ENCODE results near the gene NR1H2.
"Not testable (repeated sequence)": the region's sequence is repeated elsewhere in the genome, so short reads cannot be mapped to it uniquely, and the experiment has no call there.

NR1H2 gene

DNA sequence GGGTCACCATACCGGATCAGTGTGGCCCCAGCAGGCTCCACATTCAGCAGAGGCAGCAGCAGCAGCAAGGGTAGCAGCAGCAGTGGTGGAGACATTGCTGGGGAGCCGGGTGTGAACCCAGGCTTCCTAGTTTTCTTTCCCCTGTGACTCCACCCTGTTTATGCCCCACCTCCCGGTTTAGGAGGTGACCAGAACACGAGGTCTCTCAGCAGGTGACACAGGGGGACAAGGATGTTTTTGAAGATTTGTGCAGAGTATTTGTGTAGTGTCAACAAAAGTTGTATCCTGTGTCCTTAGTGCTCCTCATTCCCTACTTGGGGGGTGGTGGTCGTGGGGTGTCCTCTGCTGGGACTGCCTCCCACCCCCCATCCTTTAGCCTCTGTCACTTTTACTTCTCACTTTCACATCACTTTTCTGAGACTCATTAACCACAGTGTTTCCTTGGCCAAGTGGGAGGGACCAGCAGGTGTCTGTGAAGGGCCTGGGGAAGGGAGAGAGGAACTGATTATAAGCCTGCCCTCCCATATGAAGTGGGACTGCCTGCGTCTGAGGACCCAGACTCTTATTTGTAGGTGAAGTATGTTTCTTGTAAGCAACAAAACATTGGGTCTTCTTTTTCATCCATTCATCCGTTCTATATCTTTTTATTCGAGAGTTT lies 31.5 kb upstream of the NR1H2 start:
- WGBS, 2 experiments: 66 to 74% methylated on average over 8 of the region's 8 CpGs
- Histone ChIP-seq H3K36me3 (ENCODE audit: control insufficient read depth, insufficient read depth, low read length) (no peaks in the 10 kb centered on the region), H3K27me3 (ENCODE audit: control insufficient read depth, insufficient read depth, low read length, poor library complexity, severe bottlenecking) (no peaks in the 10 kb centered on the region), H3K9me3 (ENCODE audit: control insufficient read depth, low read length) (no peaks in the 10 kb centered on the region), H3K4me1 (ENCODE audit: control insufficient read depth, insufficient read depth, low read length) (no peaks in the 10 kb centered on the region), H3K4me3 (ENCODE audit: insufficient read depth, low read depth, low read length) (no peak overlapping the region), H3K27ac (ENCODE audit: insufficient read depth, low read depth, low read length, poor library complexity, severe bottlenecking) (no peak overlapping the region)

- not testable (repeated sequence) for H3K4me3 ChIP-seq (ENCODE audit: insufficient read depth, low read depth, low read length); H3K36me3 ChIP-seq (ENCODE audit: control insufficient read depth, insufficient read depth, low read length); H3K4me1 ChIP-seq (ENCODE audit: control insufficient read depth, insufficient read depth, low read length); H3K27me3 ChIP-seq (ENCODE audit: control insufficient read depth, insufficient read depth, low read length, poor library complexity, severe bottlenecking); H3K27ac ChIP-seq (ENCODE audit: insufficient read depth, low read depth, low read length, poor library complexity, severe bottlenecking); H3K9me3 ChIP-seq (ENCODE audit: control insufficient read depth, low read length)
- WGBS, 2 experiments: 84% methylated on average over 7 of the region's 8 CpGs
Observed at GRCh38 chr19:50347089-50347581, 29.1 kb upstream of the NR1H2 start.

GRCh38 chr19:50349277-50350057 lies 26.8 kb upstream of the NR1H2 start:
- no peaks in the 10 kb centered on the region for H3K4me1 ChIP-seq (ENCODE audit: control insufficient read depth, insufficient read depth, low read length)
- H3K36me3 ChIP-seq (ENCODE audit: control insufficient read depth, insufficient read depth, low read length): no peaks in the 10 kb centered on the region
- H3K27ac ChIP-seq (ENCODE audit: insufficient read depth, low read depth, low read length, poor library complexity, severe bottlenecking): no peak overlapping the region
- no peaks in the 10 kb centered on the region for H3K27me3 ChIP-seq (ENCODE audit: control insufficient read depth, insufficient read depth, low read length, poor library complexity, severe bottlenecking)
- no peaks in the 10 kb centered on the region for H3K9me3 ChIP-seq (ENCODE audit: control insufficient read depth, low read length)
- H3K4me3 ChIP-seq (ENCODE audit: insufficient read depth, low read depth, low read length): no peak overlapping the region
- 84% methylated on average over 20 to 22 of the region's 22 CpGs for WGBS, 2 experiments

DNA sequence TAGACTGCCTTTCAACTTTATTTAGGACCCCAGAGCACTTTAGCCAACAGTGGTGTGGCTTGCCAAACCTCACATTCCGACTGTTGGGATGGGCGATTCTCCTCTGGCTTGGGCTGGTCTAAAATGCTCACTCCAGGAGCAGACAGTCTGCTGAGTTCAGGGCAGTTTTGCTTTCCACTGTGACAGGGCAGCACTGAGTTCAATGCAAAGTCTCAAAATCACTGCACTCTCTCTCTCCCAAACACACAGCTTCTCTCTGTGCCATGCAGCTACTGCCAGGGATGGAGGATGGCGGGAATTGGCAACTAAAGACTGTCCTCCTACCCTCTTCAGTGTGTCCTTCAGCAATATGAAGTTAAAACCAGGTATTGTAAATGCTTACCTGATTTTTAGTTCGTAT lies 24.0 kb upstream of the NR1H2 start:
- no peak overlapping the region for H3K27ac ChIP-seq (ENCODE audit: insufficient read depth, low read depth, low read length, poor library complexity, severe bottlenecking)
- no peaks in the 10 kb centered on the region for H3K36me3 ChIP-seq (ENCODE audit: control insufficient read depth, insufficient read depth, low read length)
- H3K9me3 ChIP-seq (ENCODE audit: control insufficient read depth, low read length): no peaks in the 10 kb centered on the region
- H3K4me3 ChIP-seq (ENCODE audit: insufficient read depth, low read depth, low read length): no peak overlapping the region
- WGBS, 2 experiments: 70 to 74% methylated on average over 4 of the region's 4 CpGs
- H3K27me3 ChIP-seq (ENCODE audit: control insufficient read depth, insufficient read depth, low read length, poor library complexity, severe bottlenecking): no peaks in the 10 kb centered on the region
- no peaks in the 10 kb centered on the region for H3K4me1 ChIP-seq (ENCODE audit: control insufficient read depth, insufficient read depth, low read length)

GRCh38 chr19:50353487-50353880 lies 22.8 kb upstream of the NR1H2 start:
- H3K9me3 ChIP-seq (ENCODE audit: control insufficient read depth, low read length); H3K27me3 ChIP-seq (ENCODE audit: control insufficient read depth, insufficient read depth, low read length, poor library complexity, severe bottlenecking); H3K4me1 ChIP-seq (ENCODE audit: control insufficient read depth, insufficient read depth, low read length); H3K36me3 ChIP-seq (ENCODE audit: control insufficient read depth, insufficient read depth, low read length); H3K4me3 ChIP-seq (ENCODE audit: insufficient read depth, low read depth, low read length); H3K27ac ChIP-seq (ENCODE audit: insufficient read depth, low read depth, low read length, poor library complexity, severe bottlenecking): not testable (repeated sequence)
- 89 to 95% methylated on average over 7 of the region's 7 CpGs for WGBS, 2 experiments

DNA sequence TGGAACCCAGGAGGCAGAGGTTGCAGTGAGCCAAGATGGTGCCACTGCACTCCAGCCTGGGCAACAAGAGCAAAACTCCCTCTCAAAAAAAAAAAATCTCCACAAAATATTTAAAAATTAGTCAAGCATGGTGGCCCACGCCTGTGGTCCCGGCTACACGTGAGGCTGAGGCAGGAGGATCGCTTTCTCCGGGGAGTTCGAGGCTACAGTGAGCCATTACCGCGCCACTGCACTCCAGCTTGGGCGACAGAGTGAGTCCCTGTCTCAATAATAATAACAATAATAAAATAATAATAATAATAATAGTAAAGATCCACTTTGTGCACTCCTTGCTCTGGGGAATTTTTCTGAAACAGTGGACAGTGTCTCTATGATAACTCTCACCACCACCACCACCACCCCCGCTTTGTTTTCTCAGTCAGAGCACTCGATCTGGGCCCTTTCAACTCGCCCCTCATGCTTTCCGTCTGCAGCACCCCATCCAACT lies 19.5 kb upstream of the NR1H2 start:
- no peaks in the 10 kb centered on the region for H3K4me1 ChIP-seq (ENCODE audit: control insufficient read depth, insufficient read depth, low read length)
- H3K4me3 ChIP-seq (ENCODE audit: insufficient read depth, low read depth, low read length): no peak overlapping the region
- no peak overlapping the region for H3K27ac ChIP-seq (ENCODE audit: insufficient read depth, low read depth, low read length, poor library complexity, severe bottlenecking)
- no peaks in the 10 kb centered on the region for H3K9me3 ChIP-seq (ENCODE audit: control insufficient read depth, low read length)
- H3K36me3 ChIP-seq (ENCODE audit: control insufficient read depth, insufficient read depth, low read length): no peaks in the 10 kb centered on the region
- 42 to 48% methylated on average over 12 to 13 of the region's 13 CpGs for WGBS, 2 experiments
- H3K27me3 ChIP-seq (ENCODE audit: control insufficient read depth, insufficient read depth, low read length, poor library complexity, severe bottlenecking): no peaks in the 10 kb centered on the region

- no peaks in the 10 kb centered on the region for H3K36me3 ChIP-seq (ENCODE audit: control insufficient read depth, insufficient read depth, low read length)
- no peaks in the 10 kb centered on the region for H3K9me3 ChIP-seq (ENCODE audit: control insufficient read depth, low read length)
- no peak overlapping the region for H3K27ac ChIP-seq (ENCODE audit: insufficient read depth, low read depth, low read length, poor library complexity, severe bottlenecking)
- no peak overlapping the region for H3K4me3 ChIP-seq (ENCODE audit: insufficient read depth, low read depth, low read length)
- no peaks in the 10 kb centered on the region for H3K27me3 ChIP-seq (ENCODE audit: control insufficient read depth, insufficient read depth, low read length, poor library complexity, severe bottlenecking)
- 70 to 71% methylated on average over 54 of the region's 54 CpGs for WGBS, 2 experiments
- H3K4me1 ChIP-seq (ENCODE audit: control insufficient read depth, insufficient read depth, low read length): no peaks in the 10 kb centered on the region
Observed at GRCh38 chr19:50357178-50358100, 18.8 kb upstream of the NR1H2 start.

GRCh38 chr19:50358483-50359327 lies 17.6 kb upstream of the NR1H2 start:
- Histone ChIP-seq H3K36me3 (ENCODE audit: control insufficient read depth, insufficient read depth, low read length) (no peaks in the 10 kb centered on the region), H3K4me3 (ENCODE audit: insufficient read depth, low read depth, low read length) (no peak overlapping the region), H3K27ac (ENCODE audit: insufficient read depth, low read depth, low read length, poor library complexity, severe bottlenecking) (no peak overlapping the region), H3K9me3 (ENCODE audit: control insufficient read depth, low read length) (no peaks in the 10 kb centered on the region), H3K4me1 (ENCODE audit: control insufficient read depth, insufficient read depth, low read length) (no peaks in the 10 kb centered on the region), H3K27me3 (ENCODE audit: control insufficient read depth, insufficient read depth, low read length, poor library complexity, severe bottlenecking) (no peaks in the 10 kb centered on the region)
- 91% methylated on average over 54 of the region's 54 CpGs for WGBS, 2 experiments

GRCh38 chr19:50359328-50359818 lies 16.9 kb upstream of the NR1H2 start:
- H3K4me1 ChIP-seq (ENCODE audit: control insufficient read depth, insufficient read depth, low read length): no peaks in the 10 kb centered on the region
- no peak overlapping the region for H3K4me3 ChIP-seq (ENCODE audit: insufficient read depth, low read depth, low read length)
- no peaks in the 10 kb centered on the region for H3K27me3 ChIP-seq (ENCODE audit: control insufficient read depth, insufficient read depth, low read length, poor library complexity, severe bottlenecking)
- no peak overlapping the region for H3K27ac ChIP-seq (ENCODE audit: insufficient read depth, low read depth, low read length, poor library complexity, severe bottlenecking)
- WGBS, 2 experiments: 88 to 89% methylated on average over 11 of the region's 11 CpGs
- no peaks in the 10 kb centered on the region for H3K36me3 ChIP-seq (ENCODE audit: control insufficient read depth, insufficient read depth, low read length)
- no peaks in the 10 kb centered on the region for H3K9me3 ChIP-seq (ENCODE audit: control insufficient read depth, low read length)
